Gastrocnemius medialis (tissue), 4 donors: Measurements from ENCODE around the gene PXMP2. TPM values are rescaled to one million over a fixed set of nuclear protein-coding genes. Genes with fewer than 3 reads are reported as not detected.

Experiments used
- ATAC-seq, 2 donors: fragments of 150-250 bp; one replicate each; pipeline ENCODE4 v1.9.1; 2016
- DNase-seq, 2 donors: peaks; one replicate each; pipeline ENCODE4 v3.0.0-alpha.2; 2019
- H3K27ac ChIP-seq, 4 donors: fragments of 200-600 bp; sonication (generic); 1 replicate in 1 of 4; 2 replicates in 3 of 4; pipeline ENCODE4 v1.5.1; 2016 to 2018; ENCODE audit warnings: mild to moderate bottlenecking in 2 of 4, moderate library complexity in 1 of 4
- H3K27me3 ChIP-seq, 3 donors: fragments of 200-600 bp; sonication (generic) in 2 of 3; 1 replicate in 1 of 3; 2 replicates in 2 of 3; pipeline versions ENCODE4 v1.5.1 to v1.6.0; 2016 to 2019; ENCODE audit warnings: mild to moderate bottlenecking in 1 of 3, moderate library complexity in 1 of 3
- H3K36me3 ChIP-seq, 2 donors: fragments of 200-600 bp; sonication (generic) in 1 of 2; one replicate each; pipeline ENCODE4 v1.5.1; 2017 to 2018
- H3K4me1 ChIP-seq, 2 donors: fragments of 200-600 bp; sonication (generic) in 1 of 2; one replicate each; pipeline ENCODE4 v1.5.1; 2016 to 2017; ENCODE audit warnings: mild to moderate bottlenecking in 2 of 2
- H3K4me3 ChIP-seq, 4 donors: fragments of 200-600 bp; sonication (generic) in 3 of 4; 1 replicate in 1 of 4; 2 replicates in 3 of 4; pipeline ENCODE4 v1.5.1; 2016 to 2019; ENCODE audit warnings: mild to moderate bottlenecking in 2 of 4
- H3K9me3 ChIP-seq, 3 donors: fragments of 200-600 bp; sonication (generic) in 2 of 3; 1 replicate in 1 of 3; 2 replicates in 2 of 3; pipeline ENCODE4 v1.5.1; 2016 to 2019
- POLR2A ChIP-seq, 2 donors: fragments of 450-650 bp; IDR thresholded peaks; one replicate each; pipeline ENCODE4 v1.6.1; 2017; ENCODE audit warnings: antibody characterized with exemption in 2 of 2, mild to moderate bottlenecking in 2 of 2, moderate library complexity in 2 of 2
- in situ Hi-C, 4 donors: fragments of 200-750 bp; cut with MboI; loops; one replicate each; pipeline versions ENCODE4 v1.15.0 to v1.8.0; 2017; ENCODE audit warnings: low sequenced_read_pairs in 4 of 4
- intact Hi-C: fragments of 100-400 bp; cut with DNase I; formaldehyde crosslinking; loops from one replicate; pipeline ENCODE4 v1.15.1; 2023; ENCODE audit warnings: low total_unique reads
- total RNA-seq, 4 donors: library from RNA; depleted of rRNA; stranded (reverse); fragments of >200 nt; gene quantifications; one replicate each; pipeline versions ENCODE4 v1.1.0 to v1.2.3, GENCODE V29; 2016
- TF ChIP-seq, protein P1 (sequence below), 5 experiments: fragments of 450-650 bp in 3 of 5; fragments of 200-600 bp in 2 of 5; sonication (generic) in 2 of 5; IDR thresholded peaks in 4 of 5; conservative IDR thresholded peaks in 1 of 5; 1 replicate in 4 of 5; 2 replicates in 1 of 5; pipeline ENCODE4 v1.5.1; 2016 to 2019; ENCODE audit warnings: antibody characterized with exemption in 5 of 5, mild to moderate bottlenecking in 3 of 5, moderate library complexity in 3 of 5

PXMP2 gene
- total RNA-seq, 4 donors from 2014 or later = 16.0 to 44.8 (median 38.6) TPM

DNA sequence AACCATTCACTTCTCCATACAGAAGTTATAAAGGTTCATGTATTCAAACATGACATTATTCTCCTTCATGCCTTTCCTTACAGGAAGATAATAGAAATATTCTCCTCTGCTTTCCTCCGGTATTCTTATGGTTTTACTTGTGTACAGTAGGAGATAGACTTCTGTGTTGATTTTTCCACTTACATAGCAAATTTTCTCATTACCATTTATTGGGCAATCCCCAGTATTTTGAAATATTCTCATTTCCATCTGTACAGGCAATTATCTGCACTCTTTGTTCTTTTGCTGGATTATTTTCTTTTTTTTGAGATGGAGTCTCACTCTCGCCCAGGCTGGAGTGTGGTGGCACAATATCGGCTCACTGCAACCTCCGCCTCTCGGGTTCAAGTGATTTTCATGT lies 11.0 kb downstream of the PXMP2 start:
- H3K36me3 ChIP-seq = no peaks in the 10 kb centered on the region
- H3K4me1 ChIP-seq = no peaks in the 10 kb centered on the region
- ATAC-seq = no peak
- DNase-seq = no peak
- no peaks in the 10 kb centered on the region for H3K9me3 ChIP-seq
- in situ Hi-C loops = no loop called here
- no peak overlapping the region for H3K4me3 ChIP-seq
- H3K27ac ChIP-seq = no peak overlapping the region
- intact Hi-C loops = no loop called here
- TF ChIP-seq POLR2A (IDR thresholded peaks at IDR 0.05) = no peak
- H3K27me3 ChIP-seq = no peaks in the 10 kb centered on the region

GRCh38 chr12:132700212-132700822 lies 12.9 kb downstream of the PXMP2 start:
- no peak overlapping the region for H3K4me3 ChIP-seq
- H3K27me3 ChIP-seq = no peaks in the 10 kb centered on the region
- intact Hi-C loops = no loop called here
- H3K27ac ChIP-seq = no peak overlapping the region
- TF ChIP-seq POLR2A (IDR thresholded peaks at IDR 0.05) = no peak
- TF ChIP-seq, protein P1, sequence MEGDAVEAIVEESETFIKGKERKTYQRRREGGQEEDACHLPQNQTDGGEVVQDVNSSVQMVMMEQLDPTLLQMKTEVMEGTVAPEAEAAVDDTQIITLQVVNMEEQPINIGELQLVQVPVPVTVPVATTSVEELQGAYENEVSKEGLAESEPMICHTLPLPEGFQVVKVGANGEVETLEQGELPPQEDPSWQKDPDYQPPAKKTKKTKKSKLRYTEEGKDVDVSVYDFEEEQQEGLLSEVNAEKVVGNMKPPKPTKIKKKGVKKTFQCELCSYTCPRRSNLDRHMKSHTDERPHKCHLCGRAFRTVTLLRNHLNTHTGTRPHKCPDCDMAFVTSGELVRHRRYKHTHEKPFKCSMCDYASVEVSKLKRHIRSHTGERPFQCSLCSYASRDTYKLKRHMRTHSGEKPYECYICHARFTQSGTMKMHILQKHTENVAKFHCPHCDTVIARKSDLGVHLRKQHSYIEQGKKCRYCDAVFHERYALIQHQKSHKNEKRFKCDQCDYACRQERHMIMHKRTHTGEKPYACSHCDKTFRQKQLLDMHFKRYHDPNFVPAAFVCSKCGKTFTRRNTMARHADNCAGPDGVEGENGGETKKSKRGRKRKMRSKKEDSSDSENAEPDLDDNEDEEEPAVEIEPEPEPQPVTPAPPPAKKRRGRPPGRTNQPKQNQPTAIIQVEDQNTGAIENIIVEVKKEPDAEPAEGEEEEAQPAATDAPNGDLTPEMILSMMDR (IDR thresholded peaks at IDR 0.05 in 4 of 5, conservative IDR thresholded peaks at IDR 0.05 in 1 of 5) = no peak
- no peak for DNase-seq
- ATAC-seq = no peak
- peaks cover 0 to 12% of the 10 kb centered on the region in 2 donors for H3K36me3 ChIP-seq
- in situ Hi-C loops = no loop called here
- no peaks in the 10 kb centered on the region for H3K4me1 ChIP-seq
- no peaks in the 10 kb centered on the region for H3K9me3 ChIP-seq

- H3K36me3 ChIP-seq = peaks cover 0 to 12% of the 10 kb centered on the region in 2 donors
- TF ChIP-seq, protein P1 (IDR thresholded peaks at IDR 0.05 in 4 of 5, conservative IDR thresholded peaks at IDR 0.05 in 1 of 5) = no peak
- TF ChIP-seq POLR2A (IDR thresholded peaks at IDR 0.05) = no peak
- no peaks in the 10 kb centered on the region for H3K4me1 ChIP-seq
- in situ Hi-C loops = no loop called here
- no peaks in the 10 kb centered on the region for H3K27me3 ChIP-seq
- H3K27ac ChIP-seq = no peak overlapping the region
- DNase-seq = no peak
- ATAC-seq = no peak
- no peaks in the 10 kb centered on the region for H3K9me3 ChIP-seq
- H3K4me3 ChIP-seq = no peak overlapping the region
- intact Hi-C loops = no loop called here
These were observed 15.3 kb downstream of the PXMP2 start for GRCh38 chr12:132702640-132703039.

DNA sequence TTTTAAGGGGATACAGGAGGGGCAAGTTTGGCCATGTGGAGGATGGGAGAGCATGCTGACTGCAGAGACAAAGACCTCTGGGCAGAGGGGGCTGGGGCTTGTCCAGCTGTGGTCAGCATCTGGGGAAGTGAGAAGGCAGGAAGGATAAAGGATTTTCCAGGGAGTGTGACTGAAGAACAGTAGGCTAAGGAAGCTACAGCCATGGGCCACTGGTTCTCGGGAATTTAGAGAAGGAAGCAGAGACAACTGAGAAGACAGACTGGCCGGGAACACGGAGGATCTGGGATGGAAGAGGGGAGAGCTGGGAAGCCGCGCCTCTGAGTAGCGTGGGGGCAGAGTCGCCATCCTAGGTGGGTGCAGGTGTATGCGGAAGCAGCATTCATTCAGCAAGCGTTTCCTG lies 16.3 kb downstream of the PXMP2 start:
- in situ Hi-C loops (no loop called here), intact Hi-C loops (no loop called here)
- Histone ChIP-seq H3K4me3 (no peak overlapping the region), H3K9me3 (no peaks in the 10 kb centered on the region), H3K27ac (no peak overlapping the region), H3K4me1 (no peaks in the 10 kb centered on the region), H3K36me3 (peaks cover 0 to 12% of the 10 kb centered on the region in 2 donors), H3K27me3 (no peaks in the 10 kb centered on the region)
- DNase-seq = no peak
- TF ChIP-seq, protein P1 (IDR thresholded peaks at IDR 0.05 in 4 of 5, conservative IDR thresholded peaks at IDR 0.05 in 1 of 5) = no peak
- TF ChIP-seq POLR2A (IDR thresholded peaks at IDR 0.05) = no peak
- no peak for ATAC-seq

DNA sequence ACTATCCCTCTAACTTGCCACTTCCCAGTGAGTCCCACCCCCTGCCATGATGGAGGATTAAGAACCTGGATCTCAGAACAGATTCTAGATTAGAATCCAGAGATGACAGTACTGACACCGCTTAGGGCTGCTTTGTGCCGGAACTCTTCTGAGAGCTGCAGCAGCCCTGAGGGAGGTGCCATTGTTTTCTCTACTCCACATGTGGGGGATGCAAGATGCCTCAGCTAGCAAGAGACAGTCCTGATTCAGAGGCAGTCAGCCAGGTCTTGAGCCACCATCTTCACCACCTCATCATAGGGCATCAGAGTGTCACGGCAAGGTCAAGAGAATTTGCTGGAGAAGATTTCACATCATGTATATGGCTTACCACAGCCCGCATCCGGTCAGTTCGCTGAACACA lies 19.9 kb downstream of the PXMP2 start:
- Histone ChIP-seq H3K36me3 (peaks cover 0 to 12% of the 10 kb centered on the region in 2 donors), H3K4me3 (no peak overlapping the region), H3K27ac (no peak overlapping the region), H3K4me1 (peaks cover 12 to 17% of the 10 kb centered on the region in 2 donors), H3K27me3 (no peaks in the 10 kb centered on the region), H3K9me3 (no peaks in the 10 kb centered on the region)
- ATAC-seq (no peak), DNase-seq (no peak)
- intact Hi-C loops (no loop called here), in situ Hi-C loops (no loop called here)
- TF ChIP-seq POLR2A (IDR thresholded peaks at IDR 0.05) = no peak

GRCh38 chr12:132708150-132708549 lies 20.8 kb downstream of the PXMP2 start:
- no peaks in the 10 kb centered on the region for H3K27me3 ChIP-seq
- TF ChIP-seq, protein P1 (IDR thresholded peaks at IDR 0.05 in 4 of 5, conservative IDR thresholded peaks at IDR 0.05 in 1 of 5) = no peak
- no peak for TF ChIP-seq POLR2A (IDR thresholded peaks at IDR 0.05)
- no peak for DNase-seq
- no peak for ATAC-seq
- no peak overlapping the region for H3K27ac ChIP-seq
- H3K4me1 ChIP-seq = peaks cover 16 to 18% of the 10 kb centered on the region in 2 donors
- no peaks in the 10 kb centered on the region for H3K9me3 ChIP-seq
- no peak overlapping the region for H3K4me3 ChIP-seq
- H3K36me3 ChIP-seq = peaks cover 0 to 12% of the 10 kb centered on the region in 2 donors
- in situ Hi-C loops = no loop called here
- intact Hi-C loops = no loop called here
